Keratinocyte (primary cell): ENCODE results near the gene CAPN15. TPM values are rescaled to one million over a fixed set of nuclear protein-coding genes. Genes with fewer than 3 reads are reported as not detected.

ENCODE experiments used
- DNase-seq: peaks from one replicate; pipeline ENCODE4 v3.0.0-alpha.2; 2011; ENCODE audit warnings: low read depth, missing footprints, low spot score
- FAIRE-seq: peaks from 2 replicates; lab custom pipeline; 2011; peaks lifted over from hg19 to GRCh38; lab: Jason Lieb, UNC
- H2AFZ ChIP-seq: 2 replicates; pipeline ENCODE4 v1.6.0; 2012; ENCODE audit warnings: low read length, control low read depth, inconsistent platforms; ENCODE audit not compliant: control insufficient read depth
- H3K27ac ChIP-seq: 2 replicates; pipeline ENCODE4 v1.5.1; 2011; ENCODE audit warnings: low read length; ENCODE audit not compliant: control insufficient read depth, insufficient read depth
- H3K27me3 ChIP-seq: 3 replicates; pipeline ENCODE4 v1.6.0; 2011; ENCODE audit warnings: low read length; ENCODE audit not compliant: control insufficient read depth, insufficient read depth; ENCODE audit errors: extremely low read depth
- H3K36me3 ChIP-seq, 2 experiments: 2 replicates in 1 of 2; 3 replicates in 1 of 2; pipeline ENCODE4 v1.5.1; 2011; ENCODE audit warnings: low read length in 2 of 2, mild to moderate bottlenecking in 1 of 2; ENCODE audit not compliant: control insufficient read depth in 2 of 2, insufficient read depth in 2 of 2; ENCODE audit errors: extremely low read depth in 1 of 2
- H3K4me1 ChIP-seq: 3 replicates; pipeline ENCODE4 v1.5.1; 2011; ENCODE audit warnings: low read length; ENCODE audit not compliant: control insufficient read depth, insufficient read depth; ENCODE audit errors: extremely low read depth
- H3K4me2 ChIP-seq: 3 replicates; pipeline ENCODE4 v1.6.0; 2011; ENCODE audit warnings: low read depth, low read length; ENCODE audit not compliant: control insufficient read depth, insufficient read depth; ENCODE audit errors: extremely low read depth
- H3K4me3 ChIP-seq, 3 experiments: fragments of 200-600 bp in 1 of 3; sonication (generic) in 1 of 3; 2 replicates in 2 of 3; 3 replicates in 1 of 3; pipeline ENCODE4 v1.5.1; 2011 to 2016; ENCODE audit warnings: low read length in 3 of 3, mild to moderate bottlenecking in 3 of 3, control low read depth in 2 of 3, inconsistent platforms in 1 of 3, low read depth in 1 of 3, mixed read lengths in 1 of 3, mixed run types in 1 of 3, moderate library complexity in 1 of 3; ENCODE audit not compliant: control insufficient read depth in 2 of 3, insufficient read depth in 2 of 3; ENCODE audit errors: extremely low read depth in 1 of 3
- H3K79me2 ChIP-seq: 2 replicates; pipeline ENCODE4 v1.6.0; 2012; ENCODE audit warnings: low read length; ENCODE audit not compliant: control insufficient read depth, insufficient read depth
- H3K9ac ChIP-seq: 3 replicates; pipeline ENCODE4 v1.6.0; 2011; ENCODE audit warnings: low read length; ENCODE audit not compliant: control insufficient read depth, insufficient read depth; ENCODE audit errors: extremely low read depth
- H3K9me1 ChIP-seq: 3 replicates; pipeline ENCODE4 v1.6.0; 2011; ENCODE audit warnings: low read length; ENCODE audit not compliant: control insufficient read depth, insufficient read depth; ENCODE audit errors: extremely low read depth
- H3K9me3 ChIP-seq: 2 replicates; pipeline ENCODE4 v1.5.1; 2012; ENCODE audit warnings: low read depth, low read length; ENCODE audit not compliant: control insufficient read depth
- H4K20me1 ChIP-seq: 3 replicates; pipeline ENCODE4 v1.6.0; 2011; ENCODE audit warnings: low read length; ENCODE audit not compliant: control insufficient read depth, insufficient read depth; ENCODE audit errors: extremely low read depth
- EZH2 ChIP-seq: IDR thresholded peaks from one replicate; pipeline ENCODE4 v1.6.1; 2012; ENCODE audit warnings: inconsistent platforms, mild to moderate bottlenecking, low read length, moderate library complexity
- dilution Hi-C: fragments of 300-500 bp; cut with MboI; formaldehyde crosslinking; loops from one replicate; pipeline ENCODE4 v1.7.0; 2020; ENCODE audit warnings: low sequenced_read_pairs; ENCODE audit not compliant: extremely low pct_ligation_motif_present
- polyA plus RNA-seq, 5 experiments: library from polyadenylated mRNA; depleted of rRNA in 3 of 5; stranded (reverse) in 3 of 5; stranded (forward) in 1 of 5; unstranded in 1 of 5; fragments of >200 nt; gene quantifications; 1 replicate in 1 of 5; 2 replicates in 3 of 5; 3 replicates in 1 of 5; pipeline versions ENCODE4 v1.2.1 to v1.2.3, GENCODE V29; 2011 to 2012; ENCODE audit warnings: missing spikeins in 2 of 5, low read depth in 1 of 5, low replicate concordance in 1 of 5
- TF ChIP-seq, protein P1 (sequence below), 3 experiments: IDR thresholded peaks in 1 of 3; conservative IDR thresholded peaks in 1 of 3; optimal IDR thresholded peaks in 1 of 3; 2 replicates in 2 of 3; 3 replicates in 1 of 3; pipeline versions ENCODE3 to v1.5.1; 2011; ENCODE audit warnings: low read length in 3 of 3, mild to moderate bottlenecking in 3 of 3, moderate library complexity in 2 of 3, control low read depth in 1 of 3, inconsistent platforms in 1 of 3; ENCODE audit not compliant: insufficient read depth in 2 of 3; ENCODE audit errors: extremely low read depth in 1 of 3

The CAPN15 gene
- polyA plus RNA-seq, 1 donor (not counting 4 experiments of a cell fraction or from before 2014, with no cell fraction given): 7.9 TPM

DNA sequence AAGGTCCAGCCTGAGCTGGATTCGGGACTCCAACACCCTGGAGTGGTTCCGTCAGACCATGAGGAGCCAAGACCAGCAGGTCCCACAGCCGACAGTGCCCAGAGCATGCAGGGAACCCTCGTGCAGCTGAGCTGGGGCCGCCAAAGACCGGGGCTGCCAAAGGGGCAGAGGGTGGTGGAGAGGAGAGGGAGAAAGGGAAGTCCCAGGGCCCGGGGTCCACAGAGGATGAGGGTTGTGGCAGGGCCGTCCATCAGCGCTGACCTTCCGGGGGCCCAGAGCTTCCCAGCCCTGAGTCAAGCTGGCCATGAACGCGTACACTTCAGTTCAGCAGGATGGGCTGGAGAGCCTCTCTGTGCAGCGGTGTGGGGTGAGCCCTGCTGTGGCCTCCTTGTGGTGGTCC is 6.7 kb upstream of the CAPN15 start:
- H3K79me2 ChIP-seq: peaks cover 11% of the 10 kb centered on the region
- H3K27me3 ChIP-seq: no peaks in the 10 kb centered on the region
- FAIRE-seq (no peak), DNase-seq (no peak)
- no peak overlapping the region for H2AFZ ChIP-seq
- H3K27ac ChIP-seq: no peak overlapping the region
- H3K4me2 ChIP-seq: no peak overlapping the region
- H3K9ac ChIP-seq: no peak overlapping the region
- H3K9me1 ChIP-seq: peaks cover 4% of the 10 kb centered on the region
- peaks cover 22% of the 10 kb centered on the region for H3K4me1 ChIP-seq
- TF ChIP-seq, protein P1, sequence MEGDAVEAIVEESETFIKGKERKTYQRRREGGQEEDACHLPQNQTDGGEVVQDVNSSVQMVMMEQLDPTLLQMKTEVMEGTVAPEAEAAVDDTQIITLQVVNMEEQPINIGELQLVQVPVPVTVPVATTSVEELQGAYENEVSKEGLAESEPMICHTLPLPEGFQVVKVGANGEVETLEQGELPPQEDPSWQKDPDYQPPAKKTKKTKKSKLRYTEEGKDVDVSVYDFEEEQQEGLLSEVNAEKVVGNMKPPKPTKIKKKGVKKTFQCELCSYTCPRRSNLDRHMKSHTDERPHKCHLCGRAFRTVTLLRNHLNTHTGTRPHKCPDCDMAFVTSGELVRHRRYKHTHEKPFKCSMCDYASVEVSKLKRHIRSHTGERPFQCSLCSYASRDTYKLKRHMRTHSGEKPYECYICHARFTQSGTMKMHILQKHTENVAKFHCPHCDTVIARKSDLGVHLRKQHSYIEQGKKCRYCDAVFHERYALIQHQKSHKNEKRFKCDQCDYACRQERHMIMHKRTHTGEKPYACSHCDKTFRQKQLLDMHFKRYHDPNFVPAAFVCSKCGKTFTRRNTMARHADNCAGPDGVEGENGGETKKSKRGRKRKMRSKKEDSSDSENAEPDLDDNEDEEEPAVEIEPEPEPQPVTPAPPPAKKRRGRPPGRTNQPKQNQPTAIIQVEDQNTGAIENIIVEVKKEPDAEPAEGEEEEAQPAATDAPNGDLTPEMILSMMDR (optimal IDR thresholded peaks at IDR 0.05 in 1 of 3, IDR thresholded peaks at IDR 0.05 in 1 of 3, conservative IDR thresholded peaks at IDR 0.05 in 1 of 3; ENCODE audit: extremely low read depth in 1 of 3, insufficient read depth in 2 of 3, low read length in 3 of 3): no peak
- no peak for TF ChIP-seq EZH2
- no peaks in the 10 kb centered on the region for H3K9me3 ChIP-seq
- peaks cover 11% of the 10 kb centered on the region for H4K20me1 ChIP-seq
- dilution Hi-C loops: no loop called here
- H3K36me3 ChIP-seq: peaks cover 6 to 15% of the 10 kb centered on the region in 2 experiments
- no peak overlapping the region for H3K4me3 ChIP-seq

DNA sequence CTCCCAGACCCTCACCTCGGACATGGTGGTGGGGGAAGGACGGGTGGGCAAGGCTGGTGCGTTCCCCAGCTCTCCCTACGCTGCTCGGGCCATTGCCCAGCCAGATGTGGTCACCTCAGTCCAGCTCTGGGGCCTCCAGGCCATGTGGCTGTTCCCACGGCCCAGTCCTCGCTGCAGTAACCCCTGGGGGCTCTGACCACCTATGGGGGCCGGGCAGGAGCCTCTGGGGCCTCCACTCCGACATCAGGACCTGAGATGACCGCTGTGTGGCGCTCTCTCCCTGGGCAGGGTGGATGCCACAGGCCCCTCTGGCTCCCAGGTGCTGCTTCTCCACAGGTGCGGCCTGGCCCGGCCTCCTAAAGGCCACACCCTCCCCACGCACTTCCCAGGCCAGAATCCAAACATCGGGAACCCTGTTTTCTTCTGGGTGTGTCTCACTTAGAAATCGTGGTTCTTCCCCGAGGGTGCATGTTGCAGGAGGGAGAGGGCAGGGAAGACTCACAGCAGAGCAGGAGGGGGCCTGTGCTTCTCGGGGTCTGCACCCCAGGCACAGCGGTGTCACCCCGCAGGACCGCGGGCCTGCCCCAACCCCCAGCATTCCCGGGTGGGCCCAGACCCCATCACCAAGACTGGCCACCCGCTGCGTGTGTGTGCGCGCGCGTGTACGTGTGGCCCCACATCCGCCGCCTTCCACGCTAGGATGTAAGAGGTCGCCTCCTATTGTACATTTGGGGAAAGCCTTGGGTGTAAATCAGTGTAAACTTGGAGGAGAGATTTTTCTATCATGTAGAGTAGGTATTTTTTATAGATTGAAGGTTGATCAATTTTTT is 5.9 kb upstream of the CAPN15 start:
- H3K4me1 ChIP-seq: peaks cover 29% of the 10 kb centered on the region
- H3K36me3 ChIP-seq: peaks cover 6 to 15% of the 10 kb centered on the region in 2 experiments
- H3K4me2 ChIP-seq: peak overlapping the region; percentile 20
- DNase-seq: no peak
- peaks cover 19% of the 10 kb centered on the region for H3K79me2 ChIP-seq
- H3K4me3 ChIP-seq: no peak overlapping the region
- dilution Hi-C loops: no loop called here
- H3K9me3 ChIP-seq: no peaks in the 10 kb centered on the region
- H3K27me3 ChIP-seq: no peaks in the 10 kb centered on the region
- TF ChIP-seq, protein P1 (optimal IDR thresholded peaks at IDR 0.05 in 1 of 3, IDR thresholded peaks at IDR 0.05 in 1 of 3, conservative IDR thresholded peaks at IDR 0.05 in 1 of 3; ENCODE audit: extremely low read depth in 1 of 3, insufficient read depth in 2 of 3, low read length in 3 of 3): peak; percentile 55 to 83 (median 73)
- no peak for TF ChIP-seq EZH2
- H4K20me1 ChIP-seq: peaks cover 9% of the 10 kb centered on the region
- H3K9ac ChIP-seq: peak overlapping the region; percentile 18
- FAIRE-seq: peak; percentile 13
- H3K27ac ChIP-seq: no peak overlapping the region
- peaks cover 4% of the 10 kb centered on the region for H3K9me1 ChIP-seq
- H2AFZ ChIP-seq: no peak overlapping the region
